B cell (primary cell): ENCODE data around the gene FAF1. TPM values are rescaled to one million over a fixed set of nuclear protein-coding genes. Genes with fewer than 3 reads are reported as not detected.
A peak's percentile ranks its signal among the peaks of the same experiment; 100 is the strongest.

Source experiments
- ATAC-seq: fragments of 200-7000 bp; cut with Tn5 transposase; one replicate; pipeline ENCODE4 v1.10.0; 2021; ENCODE audit warnings: low read depth, mild to moderate bottlenecking, moderate number of reproducible peaks, moderate library complexity
- CTCF ChIA-PET: fragments of 350-600 bp; sonication (Branson Sonifier 250); formaldehyde crosslinking; loops from one replicate; lab custom pipeline; 2021; ENCODE audit warnings: antibody characterized with exemption, inconsistent platforms; lab: Charles Lee
- POLR2A ChIA-PET: fragments of 350-600 bp; sonication (Branson Sonifier 250); formaldehyde crosslinking; loops from one replicate; lab custom pipeline; 2021; ENCODE audit warnings: antibody characterized with exemption; lab: Charles Lee
- DNase-seq: peaks from one replicate; pipeline ENCODE4 v3.0.0; 2013
- H2AFZ ChIP-seq: 2 replicates; pipeline ENCODE4 v1.6.1; 2012; ENCODE audit warnings: mild to moderate bottlenecking, low read depth, low read length; ENCODE audit not compliant: insufficient read depth, poor library complexity, severe bottlenecking
- H3K27ac ChIP-seq, 2 donors: 1 replicate in 1 of 2; 2 replicates in 1 of 2; pipeline ENCODE4 v1.5.1; 2012 to 2013; ENCODE audit warnings: low read length in 2 of 2, mild to moderate bottlenecking in 2 of 2, moderate library complexity in 1 of 2
- H3K27me3 ChIP-seq, 4 experiments: fragments of 200-600 bp in 1 of 4; sonication (generic) in 1 of 4; replicated peaks in 1 of 4; 1 replicate in 2 of 4; 2 replicates in 2 of 4; pipeline versions ENCODE4 v1.6.1 to v1.7.0; 2013 to 2016; ENCODE audit warnings: low read length in 3 of 4, mild to moderate bottlenecking in 2 of 4, mixed read lengths in 1 of 4, moderate library complexity in 1 of 4; ENCODE audit not compliant: insufficient read depth in 4 of 4, control insufficient read depth in 3 of 4; ENCODE audit errors: control extremely low read depth in 1 of 4
- H3K36me3 ChIP-seq, 2 experiments: replicated peaks in 1 of 2; 1 replicate in 1 of 2; 2 replicates in 1 of 2; pipeline versions ENCODE4 v1.6.1 to v1.7.1; 2013; ENCODE audit warnings: low read length in 1 of 2; ENCODE audit not compliant: insufficient read depth in 2 of 2, control insufficient read depth in 1 of 2; ENCODE audit errors: control extremely low read depth in 1 of 2, extremely low read depth in 1 of 2
- H3K4me1 ChIP-seq, 2 donors: fragments of 200-600 bp in 1 of 2; sonication (generic) in 1 of 2; 1 replicate in 1 of 2; 2 replicates in 1 of 2; pipeline versions ENCODE4 v1.5.1 to v1.6.1; 2013 to 2017; ENCODE audit warnings: low read length in 2 of 2; ENCODE audit not compliant: control insufficient read depth in 2 of 2, insufficient read depth in 2 of 2
- H3K4me2 ChIP-seq: replicated peaks from 2 replicates; pipeline ENCODE3; 2012; ENCODE audit warnings: mild to moderate bottlenecking, low read depth, low read length; ENCODE audit not compliant: poor library complexity, severe bottlenecking
- H3K4me3 ChIP-seq, 5 experiments: fragments of 200-600 bp in 1 of 5; sonication (generic) in 1 of 5; 1 replicate in 3 of 5; 2 replicates in 2 of 5; pipeline versions ENCODE4 v1.5.1 to v1.7.0; 2011 to 2016; ENCODE audit warnings: low read length in 4 of 5, mild to moderate bottlenecking in 4 of 5, low read depth in 2 of 5, control low read depth in 1 of 5, moderate library complexity in 1 of 5; ENCODE audit not compliant: insufficient read depth in 1 of 5; ENCODE audit errors: control extremely low read depth in 1 of 5, extremely low read depth in 1 of 5
- H3K79me2 ChIP-seq: fragments of 200-600 bp; sonication (generic); one replicate; pipeline ENCODE4 v1.6.0; 2016; ENCODE audit warnings: low read length; ENCODE audit not compliant: control insufficient read depth, insufficient read depth
- H3K9ac ChIP-seq: fragments of 200-600 bp; sonication (generic); 2 replicates; pipeline ENCODE4 v1.6.1; 2017; ENCODE audit warnings: mild to moderate bottlenecking, low read length, moderate library complexity
- H3K9me3 ChIP-seq, 3 donors: one replicate each; pipeline versions ENCODE4 v1.6.1 to v1.7.1; 2013; ENCODE audit warnings: low read length in 2 of 3; ENCODE audit not compliant: control insufficient read depth in 2 of 3, insufficient read depth in 1 of 3; ENCODE audit errors: control extremely low read depth in 1 of 3
- H4K20me1 ChIP-seq: 2 replicates; pipeline ENCODE4 v1.6.0; 2012; ENCODE audit warnings: mild to moderate bottlenecking, low read length; ENCODE audit not compliant: insufficient read depth, control insufficient read depth, poor library complexity, severe bottlenecking
- H3K27ac Mint-ChIP-seq: one replicate; pipeline ENCODE4 v1.8.0; 2021; ENCODE audit warnings: mixed read lengths
- H3K27me3 Mint-ChIP-seq: one replicate; pipeline ENCODE4 v1.8.0; 2021; ENCODE audit warnings: mixed read lengths
- H3K4me1 Mint-ChIP-seq: one replicate; pipeline ENCODE4 v1.8.0; 2021; ENCODE audit warnings: mixed read lengths
- H3K4me3 Mint-ChIP-seq: one replicate; pipeline ENCODE4 v1.8.0; 2021; ENCODE audit warnings: mixed read lengths
- H3K9me3 Mint-ChIP-seq: one replicate; pipeline ENCODE4 v1.8.0; 2022; ENCODE audit warnings: mixed read lengths; ENCODE audit not compliant: insufficient read depth
- CTCF ChIP-seq: fragments of 200-600 bp; IDR thresholded peaks from one replicate; pipeline ENCODE4 v1.8.0; 2022; ENCODE audit warnings: antibody characterized with exemption, mild to moderate bottlenecking
- EZH2 ChIP-seq: IDR thresholded peaks from 2 replicates; pipeline ENCODE4 v1.6.1; 2012; ENCODE audit warnings: borderline replicate concordance, low read depth, mild to moderate bottlenecking, moderate library complexity, low read length; ENCODE audit not compliant: insufficient read depth, poor library complexity, severe bottlenecking
- WGBS: methylation state at CpG from one replicate; pipeline ENCODE4 v1.1.5; 2013; ENCODE audit warnings: missing lambda C conversion rate; ENCODE audit not compliant: insufficient coverage; 5-methylcytosine and 5-hydroxymethylcytosine counted together
- intact Hi-C: fragments of 100-400 bp; cut with micrococcal nuclease; formaldehyde crosslinking; loops from one replicate; pipeline ENCODE4 v1.10.0; 2022
- polyA plus RNA-seq: library from polyadenylated mRNA; depleted of rRNA; stranded (reverse); fragments of >200 nt; gene quantifications from 2 replicates; pipeline ENCODE4 v1.2.3, GENCODE V29; 2012
- total RNA-seq, 2 donors: library from RNA; stranded (reverse); fragments of 120-200 nt in 1 of 2; gene quantifications; 1 replicate in 1 of 2; 2 replicates in 1 of 2; pipeline versions ENCODE4 v1.2.3 to v1.2.4, GENCODE V29; 2013 to 2022

Gene FAF1
- total and polyA plus RNA-seq, 2 donors (not counting 1 experiment from before 2014, with no cell fraction given), result 10.1 to 58.4 TPM

- ChIA-PET POLR2A (no interaction called here), CTCF (interaction anchor here (0.6 to 8.1 kb wide), 37 partner anchors 8 to 1228 kb away, joined by 3 to 225 read pairs (median 5); partner anchors contain the start of gene CDKN2C)
Observed at GRCh38 chr1:50774759-50775351, 185.2 kb downstream of the FAF1 start.

More at GRCh38 chr1:50774759-50775351, 185.2 kb downstream of the FAF1 start:
- no peaks in the 10 kb centered on the region for H3K9me3 Mint-ChIP-seq
- peaks cover 5% of the 10 kb centered on the region for H3K4me1 Mint-ChIP-seq
- H3K27me3 Mint-ChIP-seq, result no peaks in the 10 kb centered on the region
- TF ChIP-seq CTCF, result peak; percentile 91
- no peak for TF ChIP-seq EZH2
- DNase-seq (peak; percentile 61), ATAC-seq (no peak)
- WGBS, result no CpG with 5 or more reads among the region's 2 CpGs
- no peak overlapping the region for H3K27ac Mint-ChIP-seq
- H3K79me2 ChIP-seq, result peaks cover 15% of the 10 kb centered on the region
- H3K9me3 ChIP-seq, result no peaks in the 10 kb centered on the region
- H3K4me2 ChIP-seq, result no peak overlapping the region
- no peak overlapping the region for H2AFZ ChIP-seq
- no peaks in the 10 kb centered on the region for H3K36me3 ChIP-seq
- H3K4me3 Mint-ChIP-seq, result no peak overlapping the region
- H3K4me3 ChIP-seq, result no peak overlapping the region
- H3K27ac ChIP-seq, result no peak overlapping the region
- no peaks in the 10 kb centered on the region for H3K27me3 ChIP-seq
- H3K4me1 ChIP-seq, result peaks cover 3% of the 10 kb centered on the region in 2 donors
- intact Hi-C loops, result loop anchor here (1.0 kb wide), 3 partner anchors 270 to 418 kb away; no protein-coding TSS in a partner anchor
- no peak overlapping the region for H3K9ac ChIP-seq
- no peaks in the 10 kb centered on the region for H4K20me1 ChIP-seq
